ENCODE measurements around the gene MSL3.
A peak's percentile ranks its signal among the peaks of the same experiment; 100 is the strongest.

MSL3 gene

DNA sequence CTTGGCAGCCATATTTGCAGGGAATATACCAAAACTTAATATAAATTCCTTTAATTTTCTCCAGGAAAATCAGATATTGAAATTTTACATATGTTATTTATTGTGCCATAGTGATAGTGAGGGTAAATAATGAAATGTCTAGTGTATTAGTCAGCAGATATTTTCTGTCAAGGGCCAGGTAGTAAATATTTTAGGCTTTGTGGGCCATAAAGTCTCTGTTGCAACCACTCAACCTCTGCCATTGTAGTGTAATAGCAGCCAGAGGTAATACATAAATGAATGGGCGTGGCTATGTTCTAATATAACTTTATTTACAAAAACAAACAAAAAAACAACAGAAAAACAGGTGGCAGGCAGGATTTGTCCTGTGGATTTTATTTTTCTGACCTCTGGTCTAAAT, 33.5 kb downstream of the MSL3 start:
- Histone ChIP-seq H3K27ac (ENCODE audit: extremely low read depth, low read depth, low read length) (no peak overlapping the region), H3K4me3 (ENCODE audit: low read depth, low read length) (no peak overlapping the region), H3K4me1 (ENCODE audit: control insufficient read depth, insufficient read depth, low read length) (no peaks in the 10 kb centered on the region; the same call in 1 of the 2 replicates), H3K9me3 (ENCODE audit: control insufficient read depth, insufficient read depth, low read depth, low read length) (no peaks in the 10 kb centered on the region), H3K36me3 (ENCODE audit: control insufficient read depth in 2 of 2, insufficient read depth in 1 of 2, low read length in 2 of 2) (no peaks in the 10 kb centered on the region)
- ChIA-PET POLR2A (no interaction called here), CTCF (no interaction called here)
- no peak for TF ChIP-seq ZBTB17 (tag by site-specific recombination; IDR thresholded peaks at IDR 0.05)
- no peak for TF ChIP-seq ZBTB8A (tag by site-specific recombination; IDR thresholded peaks at IDR 0.05)
- TF ChIP-seq, protein P1, sequence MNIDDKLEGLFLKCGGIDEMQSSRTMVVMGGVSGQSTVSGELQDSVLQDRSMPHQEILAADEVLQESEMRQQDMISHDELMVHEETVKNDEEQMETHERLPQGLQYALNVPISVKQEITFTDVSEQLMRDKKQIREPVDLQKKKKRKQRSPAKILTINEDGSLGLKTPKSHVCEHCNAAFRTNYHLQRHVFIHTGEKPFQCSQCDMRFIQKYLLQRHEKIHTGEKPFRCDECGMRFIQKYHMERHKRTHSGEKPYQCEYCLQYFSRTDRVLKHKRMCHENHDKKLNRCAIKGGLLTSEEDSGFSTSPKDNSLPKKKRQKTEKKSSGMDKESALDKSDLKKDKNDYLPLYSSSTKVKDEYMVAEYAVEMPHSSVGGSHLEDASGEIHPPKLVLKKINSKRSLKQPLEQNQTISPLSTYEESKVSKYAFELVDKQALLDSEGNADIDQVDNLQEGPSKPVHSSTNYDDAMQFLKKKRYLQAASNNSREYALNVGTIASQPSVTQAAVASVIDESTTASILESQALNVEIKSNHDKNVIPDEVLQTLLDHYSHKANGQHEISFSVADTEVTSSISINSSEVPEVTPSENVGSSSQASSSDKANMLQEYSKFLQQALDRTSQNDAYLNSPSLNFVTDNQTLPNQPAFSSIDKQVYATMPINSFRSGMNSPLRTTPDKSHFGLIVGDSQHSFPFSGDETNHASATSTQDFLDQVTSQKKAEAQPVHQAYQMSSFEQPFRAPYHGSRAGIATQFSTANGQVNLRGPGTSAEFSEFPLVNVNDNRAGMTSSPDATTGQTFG (tag by site-specific recombination; IDR thresholded peaks at IDR 0.05; ENCODE audit: borderline replicate concordance), result no peak
- TF ChIP-seq, protein P2, sequence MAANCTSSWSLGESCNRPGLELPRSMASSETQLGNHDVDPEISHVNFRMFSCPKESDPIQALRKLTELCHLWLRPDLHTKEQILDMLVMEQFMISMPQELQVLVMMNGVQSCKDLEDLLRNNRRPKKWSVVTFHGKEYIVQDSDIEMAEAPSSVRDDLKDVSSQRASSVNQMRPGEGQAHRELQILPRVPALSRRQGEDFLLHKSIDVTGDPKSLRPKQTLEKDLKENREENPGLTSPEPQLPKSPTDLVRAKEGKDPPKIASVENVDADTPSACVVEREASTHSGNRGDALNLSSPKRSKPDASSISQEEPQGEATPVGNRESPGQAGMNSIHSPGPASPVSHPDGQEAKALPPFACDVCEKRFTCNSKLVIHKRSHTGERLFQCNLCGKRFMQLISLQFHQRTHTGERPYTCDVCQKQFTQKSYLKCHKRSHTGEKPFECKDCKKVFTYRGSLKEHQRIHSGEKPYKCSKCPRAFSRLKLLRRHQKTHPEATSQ (tag by site-specific recombination; IDR thresholded peaks at IDR 0.05), result no peak

- Histone ChIP-seq H3K4me3 (ENCODE audit: low read depth, low read length) (no peak overlapping the region), H3K27ac (ENCODE audit: extremely low read depth, low read depth, low read length) (0 out of 2 replicates have a peak overlapping the region, but pooled peaks have one; percentile 5), H3K4me1 (ENCODE audit: control insufficient read depth, insufficient read depth, low read length) (no peaks in the 10 kb centered on the region; the same call in 1 of the 2 replicates), H3K9me3 (ENCODE audit: control insufficient read depth, insufficient read depth, low read depth, low read length) (no peaks in the 10 kb centered on the region), H3K36me3 (ENCODE audit: control insufficient read depth in 2 of 2, insufficient read depth in 1 of 2, low read length in 2 of 2) (no peaks in the 10 kb centered on the region)
- CTCF ChIA-PET, result interaction anchor here (0.6 kb wide), 1 partner anchor 1530 kb away, joined by 3 read pairs; no protein-coding TSS in a partner anchor
- POLR2A ChIA-PET, result no interaction called here
- TF ChIP-seq PRDM6 (tag by site-specific recombination; IDR thresholded peaks at IDR 0.05) (peak; percentile 99), PRDM4 (tag by site-specific recombination; IDR thresholded peaks at IDR 0.05) (peak; percentile 57; the same call in 1 of the 2 replicates), ZBTB11 (tag by site-specific recombination; conservative IDR thresholded peaks at IDR 0.05; ENCODE audit: low read depth) (0 out of 2 replicates have a peak, but pooled peaks have one; percentile 9), BCL11B (tag by site-specific recombination; IDR thresholded peaks at IDR 0.05; ENCODE audit: low read depth) (no peak), ZNF10 (tag by site-specific recombination; IDR thresholded peaks at IDR 0.05) (0 out of 2 replicates have a peak, but pooled peaks have one; percentile 26), RBAK (tag by site-specific recombination; IDR thresholded peaks at IDR 0.05) (no peak), ZNF654 (tag by site-specific recombination; IDR thresholded peaks at IDR 0.05; ENCODE audit: low read depth) (no peak), ZBTB7A (tag by site-specific recombination; IDR thresholded peaks at IDR 0.05; ENCODE audit: low read depth) (no peak), PATZ1 (tag by site-specific recombination; IDR thresholded peaks at IDR 0.05) (0 out of 2 replicates have a peak, but pooled peaks have one; percentile 29), FEZF1 (tag by site-specific recombination; IDR thresholded peaks at IDR 0.05) (peak; percentile 89), ZNF16 (tag by site-specific recombination; IDR thresholded peaks at IDR 0.05; ENCODE audit: low read depth) (no peak), ZNF202 (tag by site-specific recombination; IDR thresholded peaks at IDR 0.05; ENCODE audit: borderline replicate concordance) (no peak), ZNF175 (tag by site-specific recombination; IDR thresholded peaks at IDR 0.05) (no peak), ZNF629 (tag by site-specific recombination; IDR thresholded peaks at IDR 0.05) (peak; percentile 79)
Observed at GRCh38 chrX:11792461-11793421, 34.7 kb downstream of the MSL3 start.
